H9 (cell line): ENCODE results near the gene GDPD2. TPM values are rescaled to one million over a fixed set of nuclear protein-coding genes. Genes with fewer than 3 reads are reported as not detected.

Experiments used
- DNase-seq: peaks from one replicate; pipeline ENCODE4 v3.0.0-alpha.2; 2017
- H2AFZ ChIP-seq: one replicate; pipeline ENCODE4 v1.6.1; 2013; ENCODE audit warnings: mild to moderate bottlenecking, low read length, control low read depth, moderate library complexity
- H2AK5ac ChIP-seq: 2 replicates; pipeline ENCODE4 v1.6.1; 2013; ENCODE audit warnings: low read length, control low read depth, mixed read lengths; ENCODE audit not compliant: insufficient read length
- H2BK120ac ChIP-seq: one replicate; pipeline ENCODE4 v1.6.1; 2013; ENCODE audit warnings: low read depth, mild to moderate bottlenecking, low read length, control low read depth, inconsistent platforms; ENCODE audit not compliant: poor library complexity, severe bottlenecking
- H2BK12ac ChIP-seq: 2 replicates; pipeline ENCODE4 v1.6.1; 2013; ENCODE audit warnings: low read length, control low read depth, mixed read lengths, low read depth; ENCODE audit not compliant: insufficient read length
- H2BK15ac ChIP-seq: 2 replicates; pipeline ENCODE4 v1.6.1; 2013; ENCODE audit warnings: low read depth, low read length, control low read depth
- H2BK20ac ChIP-seq: one replicate; pipeline ENCODE4 v1.6.1; 2013; ENCODE audit warnings: low read depth, mild to moderate bottlenecking, low read length, control low read depth, inconsistent platforms; ENCODE audit not compliant: poor library complexity, severe bottlenecking
- H2BK5ac ChIP-seq: 2 replicates; pipeline ENCODE4 v1.6.1; 2013; ENCODE audit warnings: low read length, control low read depth, mixed read lengths; ENCODE audit not compliant: insufficient read length
- H3K14ac ChIP-seq: 2 replicates; pipeline ENCODE4 v1.6.1; 2013; ENCODE audit warnings: low read length, control low read depth; ENCODE audit not compliant: insufficient read depth
- H3K18ac ChIP-seq: 2 replicates; pipeline ENCODE4 v1.6.1; 2013; ENCODE audit warnings: low read depth, mild to moderate bottlenecking, mixed read lengths, low read length, control low read depth; ENCODE audit not compliant: insufficient read length
- H3K23ac ChIP-seq: 2 replicates; pipeline ENCODE4 v1.6.1; 2013; ENCODE audit warnings: low read length, control low read depth, mixed read lengths, low read depth; ENCODE audit not compliant: insufficient read length
- H3K23me2 ChIP-seq: 2 replicates; pipeline ENCODE4 v1.6.1; 2013; ENCODE audit warnings: low read depth, mild to moderate bottlenecking, mixed read lengths, low read length, control low read depth; ENCODE audit not compliant: insufficient read length, poor library complexity, severe bottlenecking
- H3K27ac ChIP-seq: 2 replicates; pipeline ENCODE4 v1.5.1; 2013; ENCODE audit warnings: low read length, control low read depth, mixed read lengths, low read depth; ENCODE audit not compliant: insufficient read length
- H3K27me3 ChIP-seq: 2 replicates; pipeline ENCODE4 v1.6.1; 2013; ENCODE audit warnings: low read length, control low read depth, inconsistent platforms; ENCODE audit not compliant: insufficient read depth
- H3K4ac ChIP-seq: 2 replicates; pipeline ENCODE4 v1.6.1; 2013; ENCODE audit warnings: low read depth, mild to moderate bottlenecking, control low read depth, inconsistent platforms, low read length, moderate library complexity
- H3K4me1 ChIP-seq: 2 replicates; pipeline ENCODE4 v1.6.1; 2013; ENCODE audit warnings: low read length, control low read depth, inconsistent platforms; ENCODE audit not compliant: insufficient read depth
- H3K4me2 ChIP-seq: 2 replicates; pipeline ENCODE4 v1.6.1; 2013; ENCODE audit warnings: low read length, control low read depth, mixed read lengths; ENCODE audit not compliant: insufficient read length, insufficient read depth
- H3K56ac ChIP-seq: 2 replicates; pipeline ENCODE4 v1.6.1; 2013; ENCODE audit warnings: low read depth, mild to moderate bottlenecking, mixed read lengths, low read length, control low read depth; ENCODE audit not compliant: insufficient read length
- H3K79me1 ChIP-seq: 2 replicates; pipeline ENCODE4 v1.6.1; 2013; ENCODE audit warnings: low read depth, mild to moderate bottlenecking, moderate library complexity, low read length, control low read depth, inconsistent platforms; ENCODE audit not compliant: insufficient read depth, poor library complexity, severe bottlenecking
- H3K79me2 ChIP-seq: 2 replicates; pipeline ENCODE4 v1.6.1; 2013; ENCODE audit warnings: low read length, control low read depth, inconsistent platforms; ENCODE audit not compliant: insufficient read depth
- H3K9ac ChIP-seq: 2 replicates; pipeline ENCODE4 v1.6.1; 2013; ENCODE audit warnings: low read length, control low read depth, mixed read lengths; ENCODE audit not compliant: insufficient read length; ENCODE audit errors: extremely low read depth
- H3K9me3 ChIP-seq: one replicate; pipeline ENCODE4 v1.6.1; 2013; ENCODE audit warnings: low read depth, low read length, inconsistent platforms; ENCODE audit not compliant: control insufficient read depth
- H3T11ph ChIP-seq: one replicate; pipeline ENCODE4 v1.6.1; 2013; ENCODE audit warnings: mild to moderate bottlenecking, low read length, control low read depth, inconsistent platforms
- H4K20me1 ChIP-seq: one replicate; pipeline ENCODE4 v1.6.1; 2013; ENCODE audit not compliant: control insufficient read depth, insufficient read length, insufficient read depth
- H4K5ac ChIP-seq: 2 replicates; pipeline ENCODE4 v1.6.1; 2013; ENCODE audit warnings: low read depth, mild to moderate bottlenecking, mixed read lengths, low read length, control low read depth; ENCODE audit not compliant: insufficient read length
- H4K8ac ChIP-seq: replicated peaks from 2 replicates; pipeline ENCODE4 v1.6.1; 2013; ENCODE audit warnings: low read length, control low read depth, mixed read lengths, low read depth; ENCODE audit not compliant: insufficient read length
- H4K91ac ChIP-seq: 2 replicates; pipeline ENCODE4 v1.6.1; 2013; ENCODE audit warnings: low read depth, mild to moderate bottlenecking, moderate library complexity, mixed read lengths, low read length, control low read depth; ENCODE audit not compliant: insufficient read length
- H3K27ac Mint-ChIP-seq, 3 experiments: 2 replicates in 2 of 3; 3 replicates in 1 of 3; pipeline ENCODE4 v1.8.0; 2020 to 2021; ENCODE audit warnings: mixed read lengths in 3 of 3, mild to moderate bottlenecking in 1 of 3, moderate library complexity in 1 of 3
- H3K27me3 Mint-ChIP-seq: 2 replicates; pipeline ENCODE4 v1.8.0; 2021; ENCODE audit warnings: low read depth, mild to moderate bottlenecking, moderate library complexity, mixed read lengths
- H3K36me3 Mint-ChIP-seq, 3 experiments: 2 replicates in 2 of 3; 3 replicates in 1 of 3; pipeline ENCODE4 v1.8.0; 2020 to 2021; ENCODE audit warnings: low read depth in 3 of 3, mixed read lengths in 3 of 3; ENCODE audit not compliant: insufficient read depth in 1 of 3
- H3K4me1 Mint-ChIP-seq, 2 experiments: 2 replicates each; pipeline ENCODE4 v1.8.0; 2020; ENCODE audit warnings: mixed read lengths in 2 of 2
- H3K4me3 Mint-ChIP-seq, 2 experiments: 2 replicates in 1 of 2; 3 replicates in 1 of 2; pipeline ENCODE4 v1.8.0; 2020 to 2021; ENCODE audit warnings: mild to moderate bottlenecking in 2 of 2, mixed read lengths in 2 of 2, moderate library complexity in 1 of 2
- H3K9me3 Mint-ChIP-seq, 2 experiments: 2 replicates in 1 of 2; 3 replicates in 1 of 2; pipeline ENCODE4 v1.8.0; 2020; ENCODE audit warnings: mild to moderate bottlenecking in 2 of 2, mixed read lengths in 2 of 2, moderate library complexity in 1 of 2
- WGBS: extraction: QIAGEN DNeasy Blood & Tissue Kit; methylation state at CpG from one replicate; pipeline ENCODE4 v1.1.7; 2013; ENCODE audit warnings: missing lambda C conversion rate, low lambda C conversion rate, mixed read lengths; ENCODE audit not compliant: insufficient read length; ENCODE audit errors: extremely low coverage; 5-methylcytosine and 5-hydroxymethylcytosine counted together
- total RNA-seq: library from RNA; stranded (reverse); gene quantifications from 2 replicates; pipeline ENCODE4 v1.2.1, GENCODE V29; 2021
- TF ChIP-seq, protein P1 (sequence below): fragments of 200-600 bp; sonication (generic); conservative IDR thresholded peaks from 3 replicates; pipeline ENCODE4 v1.8.0; 2021; ENCODE audit warnings: antibody characterized with exemption, mild to moderate bottlenecking

Gene GDPD2
- total RNA-seq, 1 experiment from 2014 or later: 13.9 TPM

DNA sequence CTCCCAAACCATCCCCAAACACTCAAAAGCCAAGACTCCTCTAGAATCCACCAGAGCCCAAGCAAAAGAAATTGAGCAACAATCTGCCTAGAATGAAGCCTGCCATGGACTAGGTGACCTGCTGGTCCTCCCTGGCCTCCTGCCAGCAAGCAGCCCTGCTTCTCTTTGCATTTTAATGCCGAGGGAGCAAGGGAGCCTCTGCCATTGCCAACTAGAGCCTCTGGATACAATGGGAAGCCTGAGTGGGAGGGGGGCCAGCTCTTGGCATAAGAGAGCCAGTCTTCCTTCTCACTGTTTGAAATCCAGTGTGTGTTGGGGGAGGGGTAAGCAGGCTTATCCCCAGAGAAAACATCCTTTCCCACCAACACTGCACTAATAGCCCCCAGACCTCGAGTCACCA, 1.5 kb upstream of the GDPD2 start:
- Mint-ChIP-seq H3K27ac (peak overlapping the region; percentile 18 to 91 (median 89); a peak in 6 of 7 replicates), H3K4me3 (peak overlapping the region; percentile 49 to 63; a peak in 4 of 5 replicates), H3K36me3 (peaks cover 29 to 51% (median 30%) of the 10 kb centered on the region in 3 experiments), H3K9me3 (peaks cover 64 to 75% of the 10 kb centered on the region in 2 experiments), H3K4me1 (peaks cover 26 to 54% of the 10 kb centered on the region in 2 experiments), H3K27me3 (peaks cover 2% of the 10 kb centered on the region)
- H3K4ac ChIP-seq: no peak overlapping the region
- no peak overlapping the region for H4K5ac ChIP-seq
- H2AFZ ChIP-seq: no peak overlapping the region
- no peak overlapping the region for H3K27ac ChIP-seq
- peak; percentile 64 for DNase-seq
- H3K79me2 ChIP-seq: no peaks in the 10 kb centered on the region
- no peaks in the 10 kb centered on the region; the same call in 1 of the 2 replicates for H3K4me1 ChIP-seq
- no peak overlapping the region for H3K23ac ChIP-seq
- H3K4me2 ChIP-seq: no peak overlapping the region
- no peak overlapping the region for H2BK12ac ChIP-seq
- H4K20me1 ChIP-seq: no peaks in the 10 kb centered on the region
- no peak overlapping the region for H2BK5ac ChIP-seq
- H2BK15ac ChIP-seq: no peak overlapping the region
- peaks cover 12% of the 10 kb centered on the region for H3K23me2 ChIP-seq
- H3K27me3 ChIP-seq: no peaks in the 10 kb centered on the region
- H4K8ac ChIP-seq: no peak overlapping the region
- no peak overlapping the region for H3K14ac ChIP-seq
- no peaks in the 10 kb centered on the region for H3K79me1 ChIP-seq
- H4K91ac ChIP-seq: no peak overlapping the region
- H3K56ac ChIP-seq: no peak overlapping the region
- H3K18ac ChIP-seq: no peak overlapping the region
- no peak overlapping the region for H2AK5ac ChIP-seq
- no peak overlapping the region for H2BK20ac ChIP-seq
- no peak overlapping the region for H3K9ac ChIP-seq
- WGBS: no CpG with 5 or more reads among the region's 2 CpGs
- H2BK120ac ChIP-seq: no peak overlapping the region
- TF ChIP-seq, protein P1, sequence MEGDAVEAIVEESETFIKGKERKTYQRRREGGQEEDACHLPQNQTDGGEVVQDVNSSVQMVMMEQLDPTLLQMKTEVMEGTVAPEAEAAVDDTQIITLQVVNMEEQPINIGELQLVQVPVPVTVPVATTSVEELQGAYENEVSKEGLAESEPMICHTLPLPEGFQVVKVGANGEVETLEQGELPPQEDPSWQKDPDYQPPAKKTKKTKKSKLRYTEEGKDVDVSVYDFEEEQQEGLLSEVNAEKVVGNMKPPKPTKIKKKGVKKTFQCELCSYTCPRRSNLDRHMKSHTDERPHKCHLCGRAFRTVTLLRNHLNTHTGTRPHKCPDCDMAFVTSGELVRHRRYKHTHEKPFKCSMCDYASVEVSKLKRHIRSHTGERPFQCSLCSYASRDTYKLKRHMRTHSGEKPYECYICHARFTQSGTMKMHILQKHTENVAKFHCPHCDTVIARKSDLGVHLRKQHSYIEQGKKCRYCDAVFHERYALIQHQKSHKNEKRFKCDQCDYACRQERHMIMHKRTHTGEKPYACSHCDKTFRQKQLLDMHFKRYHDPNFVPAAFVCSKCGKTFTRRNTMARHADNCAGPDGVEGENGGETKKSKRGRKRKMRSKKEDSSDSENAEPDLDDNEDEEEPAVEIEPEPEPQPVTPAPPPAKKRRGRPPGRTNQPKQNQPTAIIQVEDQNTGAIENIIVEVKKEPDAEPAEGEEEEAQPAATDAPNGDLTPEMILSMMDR: no peak
- H3T11ph ChIP-seq: no peak overlapping the region
- peaks cover 27% of the 10 kb centered on the region for H3K9me3 ChIP-seq
